ENCODE results near the gene NOS2. TPM values are rescaled to one million over a fixed set of nuclear protein-coding genes. Genes with fewer than 3 reads are reported as not detected.
"Not testable (repeated sequence)": the region's sequence is repeated elsewhere in the genome, so short reads cannot be mapped to it uniquely, and the experiment has no call there.

The NOS2 gene
- total RNA-seq, 3 donors from 2014 or later (not counting 1 experiment from before 2014, with no cell fraction given): 0.19 to 0.20 TPM; not detected in 1

GRCh38 chr17:27743281-27743885 lies 56.9 kb downstream of the NOS2 start:
- ATAC-seq: no peak
- no peak overlapping the region for H3K4me3 ChIP-seq (ENCODE audit: low read length)
- H3K27me3 Mint-ChIP-seq (ENCODE audit: low read depth in 2 of 2): no peaks in the 10 kb centered on the region

GRCh38 chr17:27741971-27742575 lies 58.3 kb downstream of the NOS2 start:
- H3K4me1 Mint-ChIP-seq: no peaks in the 10 kb centered on the region
- no peaks in the 10 kb centered on the region for H3K9me3 Mint-ChIP-seq
- Histone ChIP-seq H3K4me1 (ENCODE audit: control insufficient read depth, insufficient read depth, low read length) (peaks cover 4% of the 10 kb centered on the region), H3K9me3 (ENCODE audit: control insufficient read depth, insufficient read depth, low read length) (no peaks in the 10 kb centered on the region), H3K4me3 (ENCODE audit: low read length) (no peak overlapping the region), H3K27ac (ENCODE audit: low read length) (no peak overlapping the region), H3K27me3 (ENCODE audit: control insufficient read depth, insufficient read depth, low read length) (no peaks in the 10 kb centered on the region), H3K36me3 (ENCODE audit: control insufficient read depth, insufficient read depth, low read length) (no peaks in the 10 kb centered on the region)
- H3K27me3 Mint-ChIP-seq (ENCODE audit: low read depth in 2 of 2): peaks cover 0 to 3% of the 10 kb centered on the region in 2 donors
- WGBS (ENCODE audit: insufficient coverage): 90% methylated on average over 4 of the region's 4 CpGs
- intact Hi-C loops (cut with micrococcal nuclease): no loop called here
- no peaks in the 10 kb centered on the region for H3K36me3 Mint-ChIP-seq
- no peak overlapping the region for H3K27ac Mint-ChIP-seq
- H3K4me3 Mint-ChIP-seq: no peak overlapping the region
- DNase-seq (no peak), ATAC-seq (no peak)
- no peak for TF ChIP-seq CTCF (IDR thresholded peaks at IDR 0.05)

More at GRCh38 chr17:27743281-27743885, 56.9 kb downstream of the NOS2 start:
- Histone ChIP-seq H3K4me1 (ENCODE audit: control insufficient read depth, insufficient read depth, low read length) (peaks cover 4% of the 10 kb centered on the region), H3K27ac (ENCODE audit: low read length) (no peak overlapping the region), H3K27me3 (ENCODE audit: control insufficient read depth, insufficient read depth, low read length) (no peaks in the 10 kb centered on the region), H3K36me3 (ENCODE audit: control insufficient read depth, insufficient read depth, low read length) (no peaks in the 10 kb centered on the region), H3K9me3 (ENCODE audit: control insufficient read depth, insufficient read depth, low read length) (no peaks in the 10 kb centered on the region)
- TF ChIP-seq CTCF (IDR thresholded peaks at IDR 0.05): no peak
- H3K4me1 Mint-ChIP-seq: no peaks in the 10 kb centered on the region
- no peaks in the 10 kb centered on the region for H3K9me3 Mint-ChIP-seq
- no peak overlapping the region for H3K27ac Mint-ChIP-seq
- intact Hi-C loops (cut with micrococcal nuclease): no loop called here
- no peak for DNase-seq
- H3K4me3 Mint-ChIP-seq: no peak overlapping the region
- H3K36me3 Mint-ChIP-seq: no peaks in the 10 kb centered on the region
- WGBS (ENCODE audit: insufficient coverage): 74% methylated on average over 8 of the region's 8 CpGs

- TF ChIP-seq CTCF (IDR thresholded peaks at IDR 0.05): no peak
- no peaks in the 10 kb centered on the region for H3K36me3 ChIP-seq (ENCODE audit: control insufficient read depth, insufficient read depth, low read length)
- Mint-ChIP-seq H3K27me3 (ENCODE audit: low read depth in 2 of 2) (peaks cover 0 to 3% of the 10 kb centered on the region in 2 donors), H3K4me3 (no peak overlapping the region), H3K27ac (no peak overlapping the region), H3K9me3 (no peaks in the 10 kb centered on the region), H3K4me1 (no peaks in the 10 kb centered on the region), H3K36me3 (no peaks in the 10 kb centered on the region)
- no peaks in the 10 kb centered on the region for H3K27me3 ChIP-seq (ENCODE audit: control insufficient read depth, insufficient read depth, low read length)
- no peak for ATAC-seq
- peaks cover 4% of the 10 kb centered on the region for H3K4me1 ChIP-seq (ENCODE audit: control insufficient read depth, insufficient read depth, low read length)
- WGBS (ENCODE audit: insufficient coverage): 70% methylated on average over 9 of the region's 9 CpGs
- no peak for DNase-seq
- H3K9me3 ChIP-seq (ENCODE audit: control insufficient read depth, insufficient read depth, low read length): no peaks in the 10 kb centered on the region
- H3K4me3 ChIP-seq (ENCODE audit: low read length): no peak overlapping the region
- intact Hi-C loops (cut with micrococcal nuclease): no loop called here
- H3K27ac ChIP-seq (ENCODE audit: low read length): no peak overlapping the region
Observed at GRCh38 chr17:27741361-27741861, 58.9 kb downstream of the NOS2 start.

GRCh38 chr17:27740541-27740940 lies 59.8 kb downstream of the NOS2 start:
- H3K27me3 Mint-ChIP-seq (ENCODE audit: low read depth in 2 of 2); ATAC-seq; intact Hi-C loops (cut with micrococcal nuclease); H3K4me1 ChIP-seq (ENCODE audit: control insufficient read depth, insufficient read depth, low read length); H3K4me1 Mint-ChIP-seq; H3K27ac Mint-ChIP-seq; DNase-seq; H3K4me3 ChIP-seq (ENCODE audit: low read length); H3K36me3 Mint-ChIP-seq; H3K4me3 Mint-ChIP-seq; H3K36me3 ChIP-seq (ENCODE audit: control insufficient read depth, insufficient read depth, low read length); H3K27me3 ChIP-seq (ENCODE audit: control insufficient read depth, insufficient read depth, low read length); H3K9me3 ChIP-seq (ENCODE audit: control insufficient read depth, insufficient read depth, low read length); H3K27ac ChIP-seq (ENCODE audit: low read length); H3K9me3 Mint-ChIP-seq: not testable (repeated sequence)
- WGBS (ENCODE audit: insufficient coverage): 90% methylated on average over 5 of the region's 5 CpGs

Measured in natural killer cell (primary cell).